HEK293T (cell line): ENCODE results near the gene DSCAM.

Experiments
- CTCF ChIA-PET: fragments of 350-600 bp; formaldehyde crosslinking; extraction: SDS; loops from one replicate; lab custom pipeline; 2021; ENCODE audit warnings: antibody characterized with exemption, inconsistent platforms; lab: Yijun Ruan, JAX
- POLR2A ChIA-PET: fragments of 350-600 bp; formaldehyde crosslinking; extraction: SDS; loops from one replicate; lab custom pipeline; 2020; ENCODE audit warnings: antibody characterized with exemption, inconsistent platforms; lab: Yijun Ruan, JAX
- DNase-seq: peaks from one replicate; pipeline ENCODE4 v3.0.0; 2012; ENCODE audit warnings: mixed read lengths; ENCODE audit errors: extremely low spot score
- ARNT ChIP-seq: fragments of 450-650 bp; IDR thresholded peaks from 2 replicates; pipeline ENCODE4 v1.6.1; 2017; ENCODE audit warnings: mild to moderate bottlenecking
- BHLHE40 ChIP-seq: fragments of 450-650 bp; IDR thresholded peaks from 2 replicates; pipeline ENCODE4 v1.6.1; 2016; ENCODE audit warnings: mild to moderate bottlenecking, moderate library complexity, borderline replicate concordance
- CTBP1 ChIP-seq: fragments of 450-650 bp; IDR thresholded peaks from 2 replicates; pipeline ENCODE4 v1.6.1; 2016; ENCODE audit warnings: borderline replicate concordance
- ELF4 ChIP-seq: fragments of 450-650 bp; IDR thresholded peaks from 2 replicates; pipeline ENCODE4 v1.6.1; 2017; ENCODE audit warnings: antibody characterized with exemption
- FOXA1 ChIP-seq: fragments of 450-650 bp; IDR thresholded peaks from 2 replicates; pipeline ENCODE4 v1.6.1; 2016; ENCODE audit warnings: mild to moderate bottlenecking
- FOXK2 ChIP-seq: fragments of 450-650 bp; IDR thresholded peaks from 2 replicates; pipeline ENCODE4 v1.6.1; 2016; ENCODE audit warnings: mild to moderate bottlenecking
- FOXM1 ChIP-seq: fragments of 450-650 bp; IDR thresholded peaks from 2 replicates; pipeline ENCODE4 v1.6.1; 2017; ENCODE audit warnings: mild to moderate bottlenecking, borderline replicate concordance
- HDGF ChIP-seq: fragments of 450-650 bp; IDR thresholded peaks from 2 replicates; pipeline ENCODE4 v1.6.1; 2017; ENCODE audit warnings: antibody characterized with exemption, borderline replicate concordance
- L3MBTL2 ChIP-seq: fragments of 450-650 bp; conservative IDR thresholded peaks from 2 replicates; pipeline ENCODE4 v1.6.1; 2016; ENCODE audit warnings: mild to moderate bottlenecking
- LEF1 ChIP-seq: fragments of 450-650 bp; IDR thresholded peaks from 2 replicates; pipeline ENCODE4 v1.6.1; 2017; ENCODE audit warnings: mild to moderate bottlenecking, borderline replicate concordance
- NFRKB ChIP-seq: fragments of 450-650 bp; IDR thresholded peaks from 2 replicates; pipeline ENCODE4 v1.6.1; 2016; ENCODE audit warnings: mild to moderate bottlenecking, moderate library complexity
- SP1 ChIP-seq: fragments of 450-650 bp; IDR thresholded peaks from 2 replicates; pipeline ENCODE4 v1.6.1; 2017
- SUZ12 ChIP-seq: fragments of 450-650 bp; IDR thresholded peaks from 2 replicates; pipeline ENCODE4 v1.6.1; 2016; ENCODE audit warnings: mild to moderate bottlenecking
- TARDBP ChIP-seq: fragments of 450-650 bp; IDR thresholded peaks from 2 replicates; pipeline ENCODE4 v1.6.1; 2016
- ZNF384 ChIP-seq: fragments of 450-650 bp; IDR thresholded peaks from 2 replicates; pipeline ENCODE4 v1.6.1; 2016
- TF ChIP-seq, protein P1 (sequence below): fragments of 450-650 bp; IDR thresholded peaks from 2 replicates; pipeline ENCODE4 v1.6.1; 2016

The DSCAM gene

DNA sequence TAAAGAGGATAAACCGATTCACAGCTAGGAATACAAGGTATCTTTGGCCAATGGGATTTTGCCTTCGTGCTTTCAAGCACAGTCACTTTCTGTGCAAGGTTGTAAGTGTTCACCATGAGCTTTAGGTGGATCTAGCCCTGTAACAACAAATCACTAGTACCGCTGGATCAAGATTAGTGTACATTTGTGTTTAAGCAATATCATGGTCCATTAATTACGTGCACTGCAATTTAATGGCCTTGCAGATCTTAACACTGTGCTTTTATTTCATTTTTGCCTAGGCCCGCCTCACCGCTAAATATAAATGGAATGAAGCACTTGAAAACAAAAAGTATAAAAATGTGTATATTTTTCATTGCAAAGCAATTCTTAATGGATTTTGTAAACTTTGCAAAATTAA lies 461.1 kb downstream of the DSCAM start:
- no peak for DNase-seq
- CTCF ChIA-PET: interaction anchor here (1.6 kb wide), 1 partner anchor 242 kb away, joined by 3 read pairs; no protein-coding TSS in a partner anchor
- TF ChIP-seq ELF4: no peak
- no peak for TF ChIP-seq L3MBTL2
- TF ChIP-seq NFRKB: no peak
- TF ChIP-seq LEF1: no peak
- no peak for TF ChIP-seq FOXK2
- TF ChIP-seq, protein P1, sequence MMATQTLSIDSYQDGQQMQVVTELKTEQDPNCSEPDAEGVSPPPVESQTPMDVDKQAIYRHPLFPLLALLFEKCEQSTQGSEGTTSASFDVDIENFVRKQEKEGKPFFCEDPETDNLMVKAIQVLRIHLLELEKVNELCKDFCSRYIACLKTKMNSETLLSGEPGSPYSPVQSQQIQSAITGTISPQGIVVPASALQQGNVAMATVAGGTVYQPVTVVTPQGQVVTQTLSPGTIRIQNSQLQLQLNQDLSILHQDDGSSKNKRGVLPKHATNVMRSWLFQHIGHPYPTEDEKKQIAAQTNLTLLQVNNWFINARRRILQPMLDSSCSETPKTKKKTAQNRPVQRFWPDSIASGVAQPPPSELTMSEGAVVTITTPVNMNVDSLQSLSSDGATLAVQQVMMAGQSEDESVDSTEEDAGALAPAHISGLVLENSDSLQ: no peak
- no peak for TF ChIP-seq FOXA1
- TF ChIP-seq TARDBP: no peak
- no peak for TF ChIP-seq SP1
- no peak for TF ChIP-seq ARNT
- no peak for TF ChIP-seq SUZ12
- no peak for TF ChIP-seq CTBP1
- TF ChIP-seq FOXM1: no peak
- TF ChIP-seq ZNF384: no peak
- TF ChIP-seq BHLHE40: no peak
- TF ChIP-seq HDGF: no peak
- POLR2A ChIA-PET: no interaction called here

DNA sequence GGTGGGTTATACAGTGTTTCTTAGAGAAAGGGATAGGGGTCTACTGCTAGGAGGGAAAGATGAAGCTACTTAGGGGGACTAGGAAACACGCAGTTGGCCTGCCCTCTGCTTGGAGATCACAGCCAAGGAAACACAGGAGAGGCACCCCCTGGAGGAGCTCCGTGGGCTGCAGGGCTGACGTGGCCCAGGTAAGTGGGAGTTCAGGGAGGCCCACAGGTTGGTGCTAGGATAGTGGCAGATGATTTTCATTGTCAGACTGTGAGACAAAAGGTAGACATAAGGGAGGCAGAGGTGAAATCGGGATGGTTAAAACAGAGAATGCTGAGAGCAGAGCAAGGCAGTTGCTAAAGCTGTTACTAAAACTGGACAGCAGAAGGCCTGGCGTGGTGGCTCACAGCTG lies 463.0 kb downstream of the DSCAM start:
- TF ChIP-seq, protein P1: no peak
- TF ChIP-seq ELF4 (no peak), HDGF (no peak), L3MBTL2 (no peak), NFRKB (no peak), FOXK2 (no peak), SP1 (no peak), ZNF384 (no peak), FOXM1 (no peak), FOXA1 (no peak), CTBP1 (no peak), SUZ12 (no peak), TARDBP (no peak), BHLHE40 (no peak), ARNT (no peak), LEF1 (no peak)
- CTCF ChIA-PET: no interaction called here
- POLR2A ChIA-PET: no interaction called here
- DNase-seq: no peak

DNA sequence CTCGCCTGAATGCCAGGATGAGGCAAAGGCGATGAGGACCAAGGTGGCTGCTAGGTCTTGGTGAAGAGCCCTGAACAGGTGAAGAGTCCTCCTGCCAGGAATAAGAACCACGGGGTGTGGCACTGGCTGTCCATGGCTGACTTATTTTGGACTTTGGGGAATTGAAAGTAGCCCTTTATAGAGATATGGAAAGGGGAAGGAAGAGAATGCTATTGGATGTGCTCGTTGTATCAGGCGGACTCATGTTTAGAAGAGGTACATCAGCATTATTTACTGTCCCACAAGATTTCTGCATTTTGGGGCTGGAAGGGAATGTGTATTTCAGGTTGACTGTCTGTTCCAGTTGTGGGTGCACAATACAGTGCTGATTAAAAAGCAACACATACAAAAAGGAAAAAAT lies 465.8 kb downstream of the DSCAM start:
- TF ChIP-seq TARDBP: no peak
- no peak for TF ChIP-seq ELF4
- no peak for TF ChIP-seq ARNT
- no peak for TF ChIP-seq BHLHE40
- no peak for TF ChIP-seq CTBP1
- TF ChIP-seq L3MBTL2: no peak
- TF ChIP-seq HDGF: no peak
- no peak for TF ChIP-seq SP1
- TF ChIP-seq SUZ12: no peak
- TF ChIP-seq NFRKB: no peak
- no peak for TF ChIP-seq FOXM1
- TF ChIP-seq, protein P1: no peak
- no peak for TF ChIP-seq FOXA1
- no peak for TF ChIP-seq ZNF384
- TF ChIP-seq FOXK2: no peak
- no peak for TF ChIP-seq LEF1
- ChIA-PET CTCF (no interaction called here), POLR2A (no interaction called here)
- no peak for DNase-seq

DNA sequence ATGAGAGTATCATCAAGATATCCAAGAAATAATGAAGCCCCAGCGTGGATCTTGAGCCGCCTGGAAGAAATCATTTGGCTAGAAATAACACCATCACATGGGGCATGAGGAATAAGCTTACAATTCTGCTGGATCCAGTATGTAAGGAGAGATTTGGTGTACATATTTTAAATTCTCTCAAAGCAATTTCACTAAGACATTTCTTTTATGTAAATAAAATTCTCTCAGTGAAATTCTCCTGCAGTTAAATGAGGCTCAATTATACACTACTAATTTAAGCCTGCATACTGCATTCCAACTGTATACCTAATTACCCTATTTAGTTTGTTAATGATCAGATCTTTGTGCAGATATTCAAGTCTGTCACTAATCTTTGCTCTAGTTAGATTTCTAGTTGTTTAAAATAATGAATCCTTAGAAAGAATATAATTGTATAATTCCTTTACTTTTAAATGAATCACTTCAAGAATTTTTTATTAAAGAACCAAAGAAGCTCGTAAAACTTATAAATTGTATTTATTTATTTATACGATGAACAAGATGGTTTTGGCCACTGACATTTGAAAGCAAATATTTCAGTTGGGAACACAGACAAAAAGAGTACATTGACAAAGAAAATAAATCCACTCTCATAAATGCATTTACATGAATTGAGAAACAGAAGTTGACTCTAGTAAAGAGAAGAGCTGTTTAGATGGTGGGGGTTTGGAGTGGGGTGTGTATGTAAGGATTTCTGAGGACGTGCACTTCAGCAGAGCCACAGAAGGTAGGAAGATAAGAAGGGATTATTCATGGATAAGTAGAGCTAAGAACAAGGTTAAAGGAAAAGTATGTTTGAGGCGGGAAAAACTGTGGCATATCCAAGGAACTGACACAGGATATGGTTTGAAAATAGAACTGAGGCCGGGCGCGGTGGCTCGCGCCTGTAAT lies 466.8 kb downstream of the DSCAM start:
- TF ChIP-seq BHLHE40 (no peak), ARNT (no peak), SUZ12 (no peak), FOXM1 (no peak), FOXA1 (no peak)
- POLR2A ChIA-PET: no interaction called here

DNA sequence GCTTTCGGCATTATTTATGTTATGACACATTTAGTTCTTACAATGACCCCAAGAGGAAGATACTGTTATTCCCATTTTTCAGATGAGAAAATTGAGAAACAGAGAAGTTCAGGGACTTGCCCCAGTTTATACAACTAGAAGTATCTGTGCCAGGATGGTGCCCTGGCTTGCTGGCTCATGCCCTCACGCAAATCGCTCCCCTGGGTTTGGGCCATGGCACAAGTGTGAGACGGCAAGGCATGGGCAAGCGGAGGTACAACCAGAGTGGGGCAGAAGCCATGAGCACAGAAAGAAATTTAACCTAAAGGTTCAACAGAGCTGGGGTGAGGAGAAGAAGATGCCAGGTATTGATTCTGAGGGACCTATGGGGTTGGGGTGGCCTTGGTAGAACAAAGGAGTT lies 469.8 kb downstream of the DSCAM start:
- ChIA-PET CTCF (no interaction called here), POLR2A (no interaction called here)
- TF ChIP-seq BHLHE40 (no peak), TARDBP (no peak), HDGF (no peak), LEF1 (no peak), FOXM1 (no peak), FOXA1 (no peak), FOXK2 (no peak), L3MBTL2 (no peak), SUZ12 (no peak), ELF4 (no peak), NFRKB (no peak), ARNT (no peak)
- DNase-seq: no peak

More for the DNA sequence above, 466.8 kb downstream of the DSCAM start:
- no peak for DNase-seq
- CTCF ChIA-PET: no interaction called here

DNA sequence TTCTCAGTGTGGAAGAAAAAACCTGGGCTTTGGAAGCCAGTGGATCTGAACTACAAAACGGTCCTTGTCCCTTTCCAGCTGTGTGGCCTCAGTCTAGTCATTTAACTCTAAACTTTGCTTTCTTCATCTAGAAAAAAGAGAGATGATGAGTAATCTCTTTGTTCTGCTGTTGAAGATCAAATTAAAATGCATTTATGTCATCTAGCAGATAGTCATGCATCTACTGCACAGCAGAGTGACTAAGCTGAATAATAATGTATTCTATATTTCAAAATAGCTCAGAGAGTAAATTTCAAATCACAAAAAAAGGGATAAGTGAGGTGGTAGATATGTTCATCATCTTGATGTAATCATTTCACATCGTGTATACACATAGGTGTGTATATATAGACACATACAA lies 473.2 kb downstream of the DSCAM start:
- no peak for DNase-seq
- no peak for TF ChIP-seq CTBP1
- no peak for TF ChIP-seq ARNT
- ChIA-PET CTCF (no interaction called here), POLR2A (no interaction called here)
